Stimulated activated CD8-positive, alpha-beta memory T cell treated with anti-CD3 and anti-CD28 coated beads, Interleukin-15, amount 100 ng/mL, for 24 hours (primary cell): Measurements from ENCODE around the gene SARM1.

Source experiments
- DNase-seq: peaks from one replicate; pipeline ENCODE4 v3.0.0-alpha.2; 2020; ENCODE audit warnings: low read depth

Gene SARM1

GRCh38 chr17:28368915-28369683 is 2.4 kb upstream of the SARM1 start:
- no peak for DNase-seq

DNA sequence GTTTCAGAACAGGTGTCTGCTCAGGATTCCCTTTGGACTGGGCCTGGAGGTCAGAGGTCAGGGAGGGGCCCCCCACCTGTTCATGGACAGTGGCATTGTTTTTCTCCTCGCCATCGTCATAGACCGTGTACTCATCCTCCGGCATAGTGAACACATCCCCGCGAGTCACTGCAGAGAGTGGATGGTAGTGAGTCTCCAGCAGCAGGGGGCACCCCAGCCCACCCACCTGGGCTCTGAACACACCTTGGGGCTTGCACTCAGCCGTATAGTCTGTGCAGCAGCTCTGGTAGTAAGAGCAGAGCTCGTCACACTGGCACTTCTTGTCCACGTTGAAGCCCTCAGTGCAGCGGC is 1.8 kb upstream of the SARM1 start:
- DNase-seq = no peak

- DNase-seq = no peak
Observed at GRCh38 chr17:28370035-28370743, 1.3 kb upstream of the SARM1 start, which contains the start of gene VTN. TSS of gene VTN (minus strand) at chr17:28370307. CDS start at chr17:28370203, 104 bp downstream.

DNA sequence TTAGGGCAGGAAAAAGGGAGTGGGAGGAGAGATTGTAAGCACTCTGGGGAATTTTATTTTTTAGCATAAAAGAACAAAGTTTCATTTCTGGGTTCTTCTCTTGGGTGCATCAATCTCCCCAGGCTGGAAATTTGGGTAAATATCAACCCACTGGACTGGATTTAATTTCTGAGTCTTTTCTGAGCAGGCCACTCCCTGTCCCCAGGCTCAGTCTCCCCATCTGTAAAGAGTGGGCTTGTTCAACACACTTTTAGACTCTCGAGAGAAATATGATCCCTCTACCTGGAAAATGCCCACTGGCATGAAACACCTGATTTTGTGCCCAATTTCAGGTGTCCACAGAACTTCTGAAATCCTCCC is 770 bp upstream of the SARM1 start:
- DNase-seq = no peak

GRCh38 chr17:28372203-28372944 is 880 bp downstream of the SARM1 start:
- no peak for DNase-seq

DNA sequence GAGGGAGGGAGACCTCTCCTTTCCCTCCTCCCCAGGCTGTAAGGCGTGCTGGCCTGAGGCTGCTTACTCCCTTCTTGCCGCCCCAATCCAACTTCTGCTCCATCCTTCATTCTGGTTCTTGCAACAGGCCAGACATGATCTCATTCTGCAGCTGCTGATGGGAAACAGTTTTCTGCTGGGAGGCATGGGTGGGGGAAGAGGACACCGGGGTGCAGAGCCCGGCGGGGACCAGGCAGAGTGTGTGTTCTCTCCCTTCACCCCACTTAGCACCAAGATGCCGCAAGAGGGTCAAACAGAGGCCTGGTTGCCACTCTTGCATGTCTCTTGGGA is 1.4 kb downstream of the SARM1 start:
- DNase-seq = no peak

DNA sequence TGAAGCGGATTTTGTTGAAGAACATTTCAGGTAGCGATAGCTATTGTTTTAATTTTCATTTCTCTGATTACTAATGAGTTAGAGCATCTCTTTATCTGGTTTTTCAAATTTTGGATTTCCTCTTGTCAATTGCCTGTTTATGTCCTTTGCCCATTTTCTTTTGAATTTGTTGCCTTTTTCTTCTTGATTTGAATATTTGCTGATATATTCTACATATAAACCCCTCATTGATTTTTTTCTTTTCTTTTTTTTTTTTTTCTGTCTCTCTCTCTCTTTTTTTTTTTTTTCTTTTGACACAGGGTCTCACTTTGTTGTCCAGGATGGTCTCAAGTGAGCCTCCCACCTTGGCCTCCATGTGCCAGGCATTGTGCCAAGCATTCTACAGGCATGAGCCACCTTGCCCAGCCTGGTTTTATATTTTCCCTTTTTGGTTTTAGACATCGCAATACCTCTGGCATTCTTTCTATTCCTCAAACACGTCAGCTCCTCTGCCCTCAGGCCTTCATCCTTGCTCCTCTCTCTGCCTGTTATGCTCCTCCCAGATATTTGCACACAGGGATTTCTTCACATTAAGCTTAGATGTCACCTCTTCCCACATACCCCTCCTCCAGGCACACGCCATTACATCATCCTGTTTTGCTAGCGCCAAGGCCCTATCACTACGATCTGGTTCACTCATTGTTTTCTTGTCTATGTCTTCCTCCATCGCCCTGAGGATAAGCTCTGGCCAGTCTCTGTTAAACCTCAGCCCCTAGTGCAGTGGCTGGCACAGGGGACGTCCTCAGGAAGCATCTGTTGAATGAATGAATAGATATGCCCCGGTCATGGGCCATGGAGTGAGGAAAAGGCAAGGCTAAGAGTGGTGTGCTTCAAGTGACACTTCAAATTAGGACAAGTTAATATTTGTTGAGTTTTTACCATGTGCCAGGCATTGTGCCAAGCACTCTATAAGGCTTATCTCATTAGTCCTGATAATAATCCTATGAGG is 8.6 kb downstream of the SARM1 start:
- DNase-seq = no peak

DNA sequence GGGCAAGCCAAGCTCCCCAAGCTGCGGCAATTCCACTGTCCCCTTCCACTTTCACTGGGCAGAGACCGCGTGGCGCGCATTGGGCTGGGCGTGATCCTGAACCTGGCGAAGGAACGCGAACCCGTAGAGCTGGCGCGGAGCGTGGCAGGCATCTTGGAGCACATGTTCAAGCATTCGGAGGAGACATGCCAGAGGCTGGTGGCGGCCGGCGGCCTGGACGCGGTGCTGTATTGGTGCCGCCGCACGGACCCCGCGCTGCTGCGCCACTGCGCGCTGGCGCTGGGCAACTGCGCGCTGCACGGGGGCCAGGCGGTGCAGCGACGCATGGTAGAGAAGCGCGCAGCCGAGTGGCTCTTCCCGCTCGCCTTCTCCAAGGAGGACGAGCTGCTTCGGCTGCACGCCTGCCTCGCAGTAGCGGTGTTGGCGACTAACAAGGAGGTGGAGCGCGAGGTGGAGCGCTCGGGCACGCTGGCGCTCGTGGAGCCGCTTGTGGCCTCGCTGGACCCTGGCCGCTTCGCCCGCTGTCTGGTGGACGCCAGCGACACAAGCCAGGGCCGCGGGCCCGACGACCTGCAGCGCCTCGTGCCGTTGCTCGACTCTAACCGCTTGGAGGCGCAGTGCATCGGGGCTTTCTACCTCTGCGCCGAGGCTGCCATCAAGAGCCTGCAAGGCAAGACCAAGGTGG is 9.8 kb downstream of the SARM1 start:
- DNase-seq = no peak

DNA sequence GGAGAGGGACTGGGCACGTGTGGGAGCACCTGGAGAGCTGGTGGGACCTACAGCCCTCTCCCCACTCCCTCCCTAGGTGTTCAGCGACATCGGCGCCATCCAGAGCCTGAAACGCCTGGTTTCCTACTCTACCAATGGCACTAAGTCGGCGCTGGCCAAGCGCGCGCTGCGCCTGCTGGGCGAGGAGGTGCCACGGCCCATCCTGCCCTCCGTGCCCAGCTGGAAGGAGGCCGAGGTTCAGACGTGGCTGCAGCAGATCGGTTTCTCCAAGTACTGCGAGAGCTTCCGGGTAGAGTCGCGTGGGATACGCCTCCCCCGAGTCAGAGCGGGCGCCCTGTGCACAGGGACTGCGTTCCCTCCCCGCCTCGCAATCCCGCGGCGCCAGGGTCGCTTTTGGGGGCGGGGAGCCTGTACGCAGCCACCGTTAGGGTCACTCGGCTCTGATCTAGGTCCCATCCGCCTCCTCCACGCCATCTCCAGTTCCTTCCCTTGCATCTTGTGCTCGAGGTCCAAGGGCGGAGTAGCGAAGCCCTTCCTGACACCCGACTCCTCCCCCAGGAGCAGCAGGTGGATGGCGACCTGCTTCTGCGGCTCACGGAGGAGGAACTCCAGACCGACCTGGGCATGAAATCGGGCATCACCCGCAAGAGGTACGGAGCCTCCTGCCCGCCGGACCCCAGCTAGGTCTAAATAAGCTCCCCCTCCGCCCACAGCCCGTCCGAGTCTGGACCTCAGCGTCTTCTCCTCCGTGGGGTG is 13.0 kb downstream of the SARM1 start:
- DNase-seq = no peak

DNA sequence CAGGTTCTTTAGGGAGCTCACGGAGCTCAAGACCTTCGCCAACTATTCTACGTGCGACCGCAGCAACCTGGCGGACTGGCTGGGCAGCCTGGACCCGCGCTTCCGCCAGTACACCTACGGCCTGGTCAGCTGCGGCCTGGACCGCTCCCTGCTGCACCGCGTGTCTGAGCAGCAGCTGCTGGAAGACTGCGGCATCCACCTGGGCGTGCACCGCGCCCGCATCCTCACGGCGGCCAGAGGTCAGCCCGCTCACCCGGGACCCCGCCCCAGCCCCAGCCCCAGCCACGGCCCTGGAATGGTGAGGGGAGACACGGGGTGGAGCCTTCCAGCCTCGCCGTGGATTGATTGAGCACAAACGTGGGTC is 13.5 kb downstream of the SARM1 start:
- no peak for DNase-seq

DNA sequence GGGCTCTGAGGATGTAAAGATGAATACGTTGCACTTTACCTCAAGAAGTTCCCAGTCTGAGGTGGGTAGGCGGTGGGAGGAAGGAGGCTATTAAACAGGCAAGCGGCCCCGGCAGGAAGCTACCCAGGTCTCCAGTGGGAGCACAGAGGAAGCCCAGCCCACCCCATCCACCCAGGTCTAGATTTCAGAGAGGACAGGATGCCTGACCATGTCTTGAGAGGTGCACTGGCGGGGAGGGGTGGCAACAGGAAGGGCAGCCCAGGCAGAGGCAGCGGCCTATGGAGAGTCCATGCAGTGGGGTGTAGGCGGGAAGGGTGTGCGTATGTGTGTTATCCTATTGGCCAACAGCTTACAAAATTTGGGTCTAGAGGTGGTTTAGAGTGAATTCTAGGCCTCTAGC is 13.9 kb downstream of the SARM1 start:
- no peak for DNase-seq

DNA sequence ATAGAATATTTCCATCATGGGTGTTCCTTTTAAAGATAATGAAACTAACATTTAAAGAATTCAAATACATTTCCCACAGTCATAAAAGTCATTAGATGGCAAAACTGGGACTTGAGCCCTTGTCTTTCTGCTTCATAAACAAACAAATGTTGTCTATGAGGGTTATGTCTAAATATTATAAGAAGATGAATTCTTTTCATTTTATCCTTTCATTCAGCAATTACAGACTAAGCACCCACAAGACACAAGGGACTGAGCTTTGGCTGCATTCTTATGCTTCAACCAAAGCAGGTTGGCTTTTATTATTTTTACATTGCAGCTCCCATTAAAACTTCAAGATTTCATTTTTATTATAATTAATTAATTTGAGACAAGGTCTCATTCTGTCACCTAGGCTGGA is 14.9 kb downstream of the SARM1 start:
- DNase-seq = no peak

DNA sequence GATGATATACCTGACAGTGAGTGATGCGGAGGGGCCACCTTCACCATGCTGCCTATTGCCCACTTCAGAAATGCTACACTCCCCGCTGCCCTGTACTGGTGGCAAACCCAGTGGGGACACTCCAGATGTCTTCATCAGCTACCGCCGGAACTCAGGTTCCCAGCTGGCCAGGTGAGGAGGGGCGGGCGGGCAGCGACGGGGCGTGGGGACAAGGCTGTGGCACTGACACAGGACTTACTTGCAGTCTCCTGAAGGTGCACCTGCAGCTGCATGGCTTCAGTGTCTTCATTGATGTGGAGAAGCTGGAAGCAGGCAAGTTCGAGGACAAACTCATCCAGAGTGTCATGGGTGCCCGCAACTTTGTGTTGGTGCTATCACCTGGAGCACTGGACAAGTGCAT is 16.6 kb downstream of the SARM1 start:
- no peak for DNase-seq

DNA sequence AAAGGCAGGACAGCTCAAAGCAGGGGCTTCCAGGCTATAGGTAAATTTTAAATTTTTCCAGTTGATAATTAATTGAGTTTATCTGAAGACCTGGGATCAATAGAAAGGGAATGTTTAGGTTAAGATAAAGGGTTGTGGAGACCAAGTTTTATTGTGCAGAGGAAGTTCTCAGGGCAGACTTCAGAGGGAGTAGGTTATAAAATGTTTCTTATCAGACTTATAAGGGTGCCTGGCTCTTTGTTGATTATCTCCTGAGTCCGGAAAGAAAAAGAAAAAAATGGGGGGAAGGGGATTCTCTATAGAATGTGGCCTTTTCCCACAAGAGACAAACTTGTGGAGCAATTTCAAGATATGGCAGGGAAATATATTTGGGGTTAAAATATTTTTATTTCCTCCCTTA is 18.6 kb downstream of the SARM1 start:
- no peak for DNase-seq

- DNase-seq = no peak
Observed at GRCh38 chr17:28390563-28390962, 19.1 kb downstream of the SARM1 start.

- DNase-seq = no peak
Observed at GRCh38 chr17:28390984-28391383, 19.5 kb downstream of the SARM1 start.

DNA sequence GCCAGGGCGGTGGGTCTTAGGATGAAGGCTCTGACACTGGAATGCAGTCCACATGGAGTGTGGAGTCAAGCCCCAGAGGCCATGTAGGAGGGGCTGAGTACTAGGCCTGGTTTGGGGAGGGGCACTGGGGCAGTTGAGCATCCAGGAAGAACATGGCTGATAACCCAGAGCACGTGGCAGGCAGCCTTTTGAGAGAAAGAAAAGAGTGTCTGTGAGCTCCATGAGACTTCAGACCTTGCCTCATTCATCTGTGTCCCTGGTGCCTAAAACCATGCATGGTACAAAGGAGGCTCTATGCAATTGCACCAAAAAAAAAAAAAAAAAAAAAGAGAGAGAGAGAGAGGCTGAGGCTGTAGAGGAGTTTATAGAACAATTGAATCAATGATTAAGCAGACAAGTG is 19.9 kb downstream of the SARM1 start:
- DNase-seq = no peak

DNA sequence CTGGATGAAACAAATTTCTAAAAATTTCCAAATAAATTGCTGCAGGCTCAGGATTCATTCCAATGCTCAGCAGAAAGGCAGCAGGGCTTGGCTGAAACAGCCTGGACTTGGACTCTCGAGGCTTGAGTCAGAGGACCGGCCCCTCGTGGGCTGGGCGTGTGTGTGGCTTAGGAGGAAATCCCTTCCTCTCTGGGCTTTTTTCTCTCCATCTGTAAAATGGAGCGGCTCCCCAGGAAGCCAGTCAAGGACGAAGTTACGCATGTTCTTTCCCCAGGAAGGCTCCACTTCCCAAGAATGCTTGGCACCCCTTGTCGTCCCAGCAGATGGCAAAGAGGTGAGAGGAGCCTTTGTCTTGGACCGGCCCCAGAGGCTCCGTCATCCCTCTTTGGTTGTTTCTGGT is 21.0 kb downstream of the SARM1 start:
- DNase-seq = no peak

GRCh38 chr17:28394337-28395116 is 23.0 kb downstream of the SARM1 start:
- no peak for DNase-seq

- DNase-seq = no peak
Observed at GRCh38 chr17:28395426-28395825, 23.9 kb downstream of the SARM1 start.
